D721Med (cell line): Measurements from ENCODE around the gene RABGGTA.

ENCODE experiments used
- DNase-seq: peaks from one replicate; pipeline ENCODE4 v3.0.0; 2011; ENCODE audit warnings: low spot score; ENCODE audit not compliant: insufficient read length
- FAIRE-seq: peaks from 2 replicates; lab custom pipeline; 2011; peaks lifted over from hg19 to GRCh38; lab: Jason Lieb, UNC
- TF ChIP-seq, protein P1 (sequence below): IDR thresholded peaks from 2 replicates; pipeline ENCODE4 v1.5.1; 2012; ENCODE audit warnings: mild to moderate bottlenecking, control low read depth; ENCODE audit not compliant: insufficient read depth; ENCODE audit errors: missing control alignments

RABGGTA gene

DNA sequence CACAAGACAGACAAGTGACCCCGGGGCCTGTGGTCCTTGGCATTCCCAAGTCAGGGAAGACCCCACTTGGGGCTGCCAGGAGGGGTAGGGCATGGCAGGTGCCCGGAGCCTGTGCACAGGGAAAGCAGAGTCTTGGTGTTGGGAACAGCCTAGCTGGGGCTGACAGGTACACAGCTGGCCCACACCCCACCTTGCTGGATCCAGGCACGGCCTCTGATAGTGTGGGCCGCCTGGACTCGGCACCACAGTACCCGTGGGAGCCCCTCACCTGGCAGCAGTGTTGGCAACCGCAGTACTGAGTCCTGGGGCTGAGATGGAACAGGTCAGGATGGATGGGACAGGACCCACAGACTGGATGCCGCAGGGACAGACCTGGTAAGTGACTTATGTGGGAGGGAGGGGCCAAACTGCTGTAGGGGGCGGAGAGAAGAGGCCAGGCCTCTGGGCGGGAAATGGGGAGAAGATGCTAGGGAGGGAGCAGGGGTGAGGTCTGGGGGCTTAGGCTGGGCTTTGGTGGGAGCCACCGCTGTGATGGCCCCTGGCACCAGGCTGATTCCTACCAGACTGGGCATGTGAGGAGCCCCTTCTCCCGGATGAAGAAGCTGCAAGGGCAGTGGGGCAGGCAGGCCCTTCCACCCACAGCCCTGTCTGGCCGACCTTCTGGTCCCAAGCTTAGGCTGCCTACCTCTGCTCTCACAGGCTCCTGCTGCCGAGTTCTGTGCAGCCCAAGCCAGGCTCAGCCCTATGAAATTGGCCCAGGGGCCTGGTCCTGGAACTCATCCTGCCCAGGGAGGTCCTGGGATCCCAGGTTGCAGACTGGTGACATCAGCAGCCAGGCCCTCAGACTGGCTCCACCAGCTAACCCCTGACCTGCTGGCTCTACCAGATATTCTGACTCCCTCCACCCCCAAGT lies 8.3 kb downstream of the RABGGTA start, which contains the start of gene TGM1:
Gene TGM1 (minus strand): TSS at position 357 of the 913 bp plus-strand sequence. CDS start 825 bp downstream, outside the sequence.
- DNase-seq = no peak
- TF ChIP-seq, protein P1, sequence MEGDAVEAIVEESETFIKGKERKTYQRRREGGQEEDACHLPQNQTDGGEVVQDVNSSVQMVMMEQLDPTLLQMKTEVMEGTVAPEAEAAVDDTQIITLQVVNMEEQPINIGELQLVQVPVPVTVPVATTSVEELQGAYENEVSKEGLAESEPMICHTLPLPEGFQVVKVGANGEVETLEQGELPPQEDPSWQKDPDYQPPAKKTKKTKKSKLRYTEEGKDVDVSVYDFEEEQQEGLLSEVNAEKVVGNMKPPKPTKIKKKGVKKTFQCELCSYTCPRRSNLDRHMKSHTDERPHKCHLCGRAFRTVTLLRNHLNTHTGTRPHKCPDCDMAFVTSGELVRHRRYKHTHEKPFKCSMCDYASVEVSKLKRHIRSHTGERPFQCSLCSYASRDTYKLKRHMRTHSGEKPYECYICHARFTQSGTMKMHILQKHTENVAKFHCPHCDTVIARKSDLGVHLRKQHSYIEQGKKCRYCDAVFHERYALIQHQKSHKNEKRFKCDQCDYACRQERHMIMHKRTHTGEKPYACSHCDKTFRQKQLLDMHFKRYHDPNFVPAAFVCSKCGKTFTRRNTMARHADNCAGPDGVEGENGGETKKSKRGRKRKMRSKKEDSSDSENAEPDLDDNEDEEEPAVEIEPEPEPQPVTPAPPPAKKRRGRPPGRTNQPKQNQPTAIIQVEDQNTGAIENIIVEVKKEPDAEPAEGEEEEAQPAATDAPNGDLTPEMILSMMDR = no peak
- no peak for FAIRE-seq

DNA sequence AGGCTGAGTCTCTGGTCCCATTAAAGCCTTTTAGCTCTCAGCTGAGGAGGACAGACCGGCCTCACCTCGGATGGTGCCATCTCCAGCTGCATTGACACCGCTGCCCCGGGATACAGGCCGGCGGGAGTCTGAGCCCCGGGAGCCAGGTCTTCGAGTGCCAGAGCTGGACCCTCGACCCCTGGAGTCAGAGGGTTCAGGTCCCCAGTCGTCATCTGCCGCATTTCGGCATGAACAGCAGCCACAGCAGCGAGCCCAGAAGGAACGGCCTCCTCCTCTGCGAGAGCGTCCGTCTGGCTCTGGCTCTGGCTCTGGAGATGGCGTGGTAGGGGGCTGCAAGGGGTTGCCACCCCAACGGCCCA lies 9.4 kb downstream of the RABGGTA start:
- FAIRE-seq (no peak), DNase-seq (no peak)
- TF ChIP-seq, protein P1 = no peak

DNA sequence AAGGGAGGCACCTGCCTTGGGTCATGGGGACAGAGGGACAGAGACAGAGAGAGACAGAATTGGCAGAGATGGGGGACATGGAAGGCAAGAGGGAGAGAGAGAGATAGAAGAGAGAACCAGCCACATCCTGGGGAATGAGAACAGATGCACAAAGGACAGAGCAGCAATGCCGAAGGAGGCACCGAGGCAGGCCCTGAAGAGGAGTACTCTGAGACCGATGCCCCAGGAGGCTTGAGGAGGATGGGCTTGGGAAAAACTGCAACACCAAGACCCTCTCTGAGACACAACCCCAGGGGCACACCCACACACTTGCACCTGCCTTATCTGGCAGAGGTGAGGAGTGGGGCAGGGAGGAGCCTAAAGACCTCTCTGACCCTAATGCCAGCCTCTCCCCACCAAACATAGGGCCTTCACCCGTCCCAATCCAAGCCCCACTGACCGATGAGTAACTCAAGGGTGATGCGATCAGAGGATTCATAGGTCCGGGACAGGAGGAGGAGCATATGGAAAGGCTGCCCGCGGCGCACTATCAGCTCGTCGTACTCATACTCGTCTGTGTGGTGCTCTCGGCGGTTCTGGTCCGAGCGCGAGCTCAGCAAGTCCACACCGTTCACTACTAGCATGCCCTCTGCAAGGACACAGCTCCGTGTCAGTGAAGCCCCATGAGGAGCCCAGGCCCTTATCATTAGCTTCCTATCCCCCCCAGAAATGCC lies 10.0 kb downstream of the RABGGTA start:
- DNase-seq (no peak), FAIRE-seq (no peak)
- TF ChIP-seq, protein P1 = no peak

DNA sequence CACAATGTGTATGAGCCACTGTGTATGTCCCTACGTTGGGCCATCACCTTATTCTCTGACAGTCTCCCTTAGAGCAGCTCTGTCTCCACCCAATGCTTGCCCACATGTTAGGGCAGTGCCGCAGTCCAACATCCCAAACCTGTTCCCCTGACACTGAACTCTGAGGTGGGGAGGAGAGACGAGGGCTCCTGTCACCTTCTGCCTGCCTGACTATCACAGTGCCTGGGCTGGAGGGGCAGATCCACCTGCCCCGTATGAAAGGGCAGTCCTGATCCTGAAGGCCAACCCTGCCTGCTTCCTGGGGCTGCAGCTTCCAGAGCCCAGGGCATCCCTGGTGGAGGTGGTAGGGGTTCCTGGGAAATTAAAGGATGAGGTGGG lies 10.6 kb downstream of the RABGGTA start:
- no peak for DNase-seq
- TF ChIP-seq, protein P1 = no peak
- no peak for FAIRE-seq

DNA sequence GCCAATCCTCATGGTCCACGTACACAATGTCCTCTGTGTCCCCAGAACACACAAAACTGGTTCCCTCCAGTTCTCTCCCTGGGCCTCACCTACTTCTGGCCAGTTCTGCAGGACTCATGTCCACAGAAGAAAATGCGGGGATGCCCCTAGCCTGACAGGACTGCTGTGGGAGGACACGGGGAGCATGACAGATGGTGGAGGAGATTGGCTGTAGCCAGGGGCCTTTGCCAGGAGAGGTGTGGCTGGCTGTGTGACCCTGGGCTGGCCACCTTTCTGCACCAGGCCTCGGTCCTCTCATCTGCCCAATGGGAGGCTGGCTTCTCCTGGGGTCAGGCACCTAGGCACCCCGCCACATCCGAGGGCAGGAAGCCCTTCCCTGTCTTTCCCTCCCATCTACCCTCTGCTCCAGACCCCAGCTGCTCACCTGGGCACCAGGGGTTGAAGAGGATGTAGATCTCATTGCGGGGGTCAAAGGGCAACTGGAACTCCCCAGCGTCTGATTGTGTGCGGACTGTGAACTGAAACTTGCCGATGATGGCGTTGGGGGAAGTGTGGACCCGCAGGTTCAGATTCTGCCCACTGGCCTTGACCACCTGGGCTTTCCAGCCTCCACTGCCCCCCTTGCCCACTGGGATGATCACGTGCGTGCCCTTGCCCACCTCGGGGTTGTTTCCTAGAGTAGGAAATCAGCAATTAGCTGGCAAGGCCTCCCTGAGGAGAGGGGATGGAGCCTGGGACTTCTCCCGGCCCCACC lies 11.2 kb downstream of the RABGGTA start:
- no peak for DNase-seq
- TF ChIP-seq, protein P1 = no peak
- FAIRE-seq = no peak

DNA sequence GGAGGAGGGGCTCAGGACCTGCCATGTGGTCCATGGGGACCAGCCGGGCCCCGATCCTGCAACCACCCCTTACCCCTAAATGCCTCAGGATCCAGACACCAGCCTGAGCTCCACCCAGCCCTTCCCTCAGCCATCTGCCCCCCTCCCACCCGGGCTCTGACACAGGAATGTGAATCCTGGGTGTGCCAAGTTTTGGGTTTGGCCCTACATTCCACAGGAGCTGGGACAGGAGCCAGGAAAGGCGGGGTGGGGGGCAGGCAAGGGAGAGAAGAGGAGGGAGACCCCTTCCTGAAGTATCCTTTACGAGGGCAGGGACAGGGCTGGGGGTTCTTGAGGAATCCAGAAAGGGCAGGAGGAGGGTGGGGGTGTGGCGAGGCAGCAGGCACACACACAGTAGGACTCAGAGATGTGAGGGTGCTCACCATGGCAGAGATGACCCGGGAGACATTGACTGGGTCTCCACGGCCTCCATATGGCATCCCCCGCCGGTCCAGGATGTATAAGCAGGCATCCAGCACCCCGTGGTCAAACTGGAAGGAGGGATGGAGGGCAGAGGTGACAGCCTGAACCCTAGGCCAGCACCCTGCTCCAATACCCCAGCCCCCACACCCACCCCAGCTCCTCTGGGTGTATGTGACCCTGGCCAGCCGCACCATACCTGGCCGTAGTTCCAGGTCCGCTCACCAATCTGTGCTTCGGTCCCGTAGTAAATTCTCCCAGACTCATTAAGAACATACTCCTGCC lies 11.9 kb downstream of the RABGGTA start:
- DNase-seq = no peak
- TF ChIP-seq, protein P1 = no peak
- no peak for FAIRE-seq
